Inferior parietal cortex (tissue), 1 donor: Measurements from ENCODE around the gene YEATS2.
A peak's percentile ranks its signal among the peaks of the same experiment; 100 is the strongest.
"Not testable (repeated sequence)": the region's sequence is repeated elsewhere in the genome, so short reads cannot be mapped to it uniquely, and the experiment has no call there.

ENCODE experiments used
- DNase-seq: peaks from one replicate; pipeline ENCODE4 v3.0.0-alpha.2; 2016; ENCODE audit errors: extremely low spot score

The YEATS2 gene

GRCh38 chr3:183697610-183698317, at the start of gene YEATS2:
Gene YEATS2, plus strand, starts transcription at chr3:183697797. Its CDS starts 17,366 bp downstream, at chr3:183715163.
- DNase-seq, result peak; percentile 54

- no peak for DNase-seq
Observed at GRCh38 chr3:183650554-183650953, 47.0 kb upstream of the YEATS2 start.

- no peak for DNase-seq
Observed at GRCh38 chr3:183653209-183654064, 44.2 kb upstream of the YEATS2 start.

GRCh38 chr3:183654727-183655126, 42.9 kb upstream of the YEATS2 start:
- no peak for DNase-seq

GRCh38 chr3:183662099-183662498, 35.5 kb upstream of the YEATS2 start:
- no peak for DNase-seq

- no peak for DNase-seq
Observed at GRCh38 chr3:183664913-183665381, 32.6 kb upstream of the YEATS2 start.

- DNase-seq, result no peak
Observed at GRCh38 chr3:183680061-183680460, 17.5 kb upstream of the YEATS2 start.

- no peak for DNase-seq
Observed at GRCh38 chr3:183687705-183688104, 9.9 kb upstream of the YEATS2 start.

GRCh38 chr3:183688874-183689273, 8.7 kb upstream of the YEATS2 start:
- no peak for DNase-seq

GRCh38 chr3:183689621-183690020, 8.0 kb upstream of the YEATS2 start:
- DNase-seq, result not testable (repeated sequence)

- no peak for DNase-seq
Observed at GRCh38 chr3:183690402-183690995, 7.1 kb upstream of the YEATS2 start.

GRCh38 chr3:183692436-183692835, 5.2 kb upstream of the YEATS2 start:
- no peak for DNase-seq

- DNase-seq, result no peak
Observed at GRCh38 chr3:183695569-183696364, 1.8 kb upstream of the YEATS2 start.

GRCh38 chr3:183697123-183697609, 431 bp upstream of the YEATS2 start:
- DNase-seq, result no peak

- peak; percentile 50 for DNase-seq
Observed at GRCh38 chr3:183698318-183698751, 738 bp downstream of the YEATS2 start.

GRCh38 chr3:183698756-183699155, 1.2 kb downstream of the YEATS2 start:
- peak; percentile 65 for DNase-seq

GRCh38 chr3:183699238-183699947, 1.8 kb downstream of the YEATS2 start:
- peak; percentile 20 for DNase-seq

GRCh38 chr3:183701744-183702143, 4.1 kb downstream of the YEATS2 start:
- no peak for DNase-seq

GRCh38 chr3:183703892-183704291, 6.3 kb downstream of the YEATS2 start:
- DNase-seq, result not testable (repeated sequence)

GRCh38 chr3:183710231-183710630, 12.6 kb downstream of the YEATS2 start:
- peak; percentile 27 for DNase-seq

GRCh38 chr3:183711516-183711915, 13.9 kb downstream of the YEATS2 start:
- DNase-seq, result no peak
